Measurements from ENCODE around the gene SPTBN1.

GRCh38 chr2:54570925-54571694 is 115.0 kb downstream of the SPTBN1 start:
- no peak for TF ChIP-seq EZH2 (IDR thresholded peaks at IDR 0.05; ENCODE audit: borderline replicate concordance, low read depth, low read length, poor library complexity, severe bottlenecking)
- TF ChIP-seq, protein P1, sequence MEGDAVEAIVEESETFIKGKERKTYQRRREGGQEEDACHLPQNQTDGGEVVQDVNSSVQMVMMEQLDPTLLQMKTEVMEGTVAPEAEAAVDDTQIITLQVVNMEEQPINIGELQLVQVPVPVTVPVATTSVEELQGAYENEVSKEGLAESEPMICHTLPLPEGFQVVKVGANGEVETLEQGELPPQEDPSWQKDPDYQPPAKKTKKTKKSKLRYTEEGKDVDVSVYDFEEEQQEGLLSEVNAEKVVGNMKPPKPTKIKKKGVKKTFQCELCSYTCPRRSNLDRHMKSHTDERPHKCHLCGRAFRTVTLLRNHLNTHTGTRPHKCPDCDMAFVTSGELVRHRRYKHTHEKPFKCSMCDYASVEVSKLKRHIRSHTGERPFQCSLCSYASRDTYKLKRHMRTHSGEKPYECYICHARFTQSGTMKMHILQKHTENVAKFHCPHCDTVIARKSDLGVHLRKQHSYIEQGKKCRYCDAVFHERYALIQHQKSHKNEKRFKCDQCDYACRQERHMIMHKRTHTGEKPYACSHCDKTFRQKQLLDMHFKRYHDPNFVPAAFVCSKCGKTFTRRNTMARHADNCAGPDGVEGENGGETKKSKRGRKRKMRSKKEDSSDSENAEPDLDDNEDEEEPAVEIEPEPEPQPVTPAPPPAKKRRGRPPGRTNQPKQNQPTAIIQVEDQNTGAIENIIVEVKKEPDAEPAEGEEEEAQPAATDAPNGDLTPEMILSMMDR (conservative IDR thresholded peaks at IDR 0.05; ENCODE audit: low read depth, low read length) = no peak

All from A673 (cell line).